Tongue (tissue), 2 donors: ENCODE data around the gene VSX2. TPM values are rescaled to one million over a fixed set of nuclear protein-coding genes. Genes with fewer than 3 reads are reported as not detected.

ENCODE experiments used
- DNase-seq: peaks from one replicate; pipeline ENCODE4 v3.0.0-alpha.2; 2015
- total RNA-seq: library from RNA; depleted of rRNA; stranded (reverse); fragments of >200 nt; gene quantifications from one replicate; pipeline ENCODE4 v1.2.3, GENCODE V29; 2014

VSX2 gene
- not detected for total RNA-seq

- DNase-seq, result no peak
Observed at GRCh38 chr14:74238974-74239847, at the start of gene VSX2. Gene VSX2 (plus strand): TSS chr14:74239449. CDS start chr14:74239562, 113 bp downstream.

- no peak for DNase-seq
Observed at GRCh38 chr14:74190927-74191575, 48.2 kb upstream of the VSX2 start.

GRCh38 chr14:74194506-74195274, 44.6 kb upstream of the VSX2 start:
- DNase-seq, result no peak

GRCh38 chr14:74195623-74196022, 43.6 kb upstream of the VSX2 start:
- no peak for DNase-seq

- DNase-seq, result no peak
Observed at GRCh38 chr14:74198441-74199234, 40.6 kb upstream of the VSX2 start.

GRCh38 chr14:74202113-74202512, 37.1 kb upstream of the VSX2 start:
- no peak for DNase-seq

- DNase-seq, result no peak
Observed at GRCh38 chr14:74203639-74204038, 35.6 kb upstream of the VSX2 start.

GRCh38 chr14:74204491-74204890, 34.8 kb upstream of the VSX2 start:
- no peak for DNase-seq

- DNase-seq, result no peak
Observed at GRCh38 chr14:74205882-74206281, 33.4 kb upstream of the VSX2 start.

- no peak for DNase-seq
Observed at GRCh38 chr14:74207943-74208342, 31.3 kb upstream of the VSX2 start.

GRCh38 chr14:74208642-74209041, 30.6 kb upstream of the VSX2 start:
- no peak for DNase-seq

- no peak for DNase-seq
Observed at GRCh38 chr14:74211945-74212580, 27.2 kb upstream of the VSX2 start.

- DNase-seq, result no peak
Observed at GRCh38 chr14:74213907-74214803, 25.1 kb upstream of the VSX2 start.

- no peak for DNase-seq
Observed at GRCh38 chr14:74216671-74217070, 22.6 kb upstream of the VSX2 start.

- peak; percentile 70 for DNase-seq
Observed at GRCh38 chr14:74217672-74218448, 21.4 kb upstream of the VSX2 start.

- no peak for DNase-seq
Observed at GRCh38 chr14:74218462-74218861, 20.8 kb upstream of the VSX2 start.

GRCh38 chr14:74219277-74220205, 19.7 kb upstream of the VSX2 start:
- DNase-seq, result no peak

- DNase-seq, result no peak
Observed at GRCh38 chr14:74220991-74221390, 18.3 kb upstream of the VSX2 start.
